Measurements from ENCODE around the gene CELF6.

CELF6 gene

GRCh38 chr15:72342385-72342784 is 22.4 kb upstream of the CELF6 start:
- Histone ChIP-seq H3K9me3 (ENCODE audit: low read length) (no peaks in the 10 kb centered on the region), H3K36me3 (ENCODE audit: insufficient read depth, low read length) (peaks cover 38% of the 10 kb centered on the region), H3K27me3 (ENCODE audit: control insufficient read depth in 1 of 2, insufficient read depth in 2 of 2, low read length in 2 of 2) (no peaks in the 10 kb centered on the region), H3K4me3 (ENCODE audit: low read depth in 1 of 2, low read length in 2 of 2) (no peak overlapping the region), H3K27ac (ENCODE audit: low read depth, low read length) (no peak overlapping the region), H3K4me1 (ENCODE audit: insufficient read depth, low read length) (peaks cover 12% of the 10 kb centered on the region), H3K9ac (ENCODE audit: low read length) (no peak overlapping the region)

- Histone ChIP-seq H3K4me3 (ENCODE audit: low read depth in 1 of 2, low read length in 2 of 2) (no peak overlapping the region), H3K36me3 (ENCODE audit: insufficient read depth, low read length) (peaks cover 27% of the 10 kb centered on the region), H3K4me1 (ENCODE audit: insufficient read depth, low read length) (peaks cover 12% of the 10 kb centered on the region), H3K9me3 (ENCODE audit: low read length) (no peaks in the 10 kb centered on the region), H3K27me3 (ENCODE audit: control insufficient read depth in 1 of 2, insufficient read depth in 2 of 2, low read length in 2 of 2) (no peaks in the 10 kb centered on the region), H3K9ac (ENCODE audit: low read length) (no peak overlapping the region), H3K27ac (ENCODE audit: low read depth, low read length) (no peak overlapping the region)
Observed at GRCh38 chr15:72341361-72341760, 21.4 kb upstream of the CELF6 start.

GRCh38 chr15:72340366-72340765 is 20.4 kb upstream of the CELF6 start:
- Histone ChIP-seq H3K27me3 (ENCODE audit: control insufficient read depth in 1 of 2, insufficient read depth in 2 of 2, low read length in 2 of 2) (no peaks in the 10 kb centered on the region), H3K9ac (ENCODE audit: low read length) (no peak overlapping the region), H3K27ac (ENCODE audit: low read depth, low read length) (no peak overlapping the region), H3K4me1 (ENCODE audit: insufficient read depth, low read length) (peaks cover 12% of the 10 kb centered on the region), H3K9me3 (ENCODE audit: low read length) (no peaks in the 10 kb centered on the region), H3K36me3 (ENCODE audit: insufficient read depth, low read length) (peaks cover 17% of the 10 kb centered on the region), H3K4me3 (ENCODE audit: low read depth in 1 of 2, low read length in 2 of 2) (no peak overlapping the region)

GRCh38 chr15:72339777-72340177 is 19.8 kb upstream of the CELF6 start:
- H3K9me3 ChIP-seq (ENCODE audit: low read length) = no peaks in the 10 kb centered on the region
- H3K36me3 ChIP-seq (ENCODE audit: insufficient read depth, low read length) = peaks cover 13% of the 10 kb centered on the region
- no peak overlapping the region for H3K27ac ChIP-seq (ENCODE audit: low read depth, low read length)
- no peak overlapping the region for H3K9ac ChIP-seq (ENCODE audit: low read length)
- no peak overlapping the region for H3K4me3 ChIP-seq (ENCODE audit: low read depth in 1 of 2, low read length in 2 of 2)
- H3K4me1 ChIP-seq (ENCODE audit: insufficient read depth, low read length) = peaks cover 12% of the 10 kb centered on the region
- no peaks in the 10 kb centered on the region for H3K27me3 ChIP-seq (ENCODE audit: control insufficient read depth in 1 of 2, insufficient read depth in 2 of 2, low read length in 2 of 2)

- no peak overlapping the region for H3K9ac ChIP-seq (ENCODE audit: low read length)
- no peaks in the 10 kb centered on the region for H3K9me3 ChIP-seq (ENCODE audit: low read length)
- H3K4me1 ChIP-seq (ENCODE audit: insufficient read depth, low read length) = peaks cover 12% of the 10 kb centered on the region
- H3K36me3 ChIP-seq (ENCODE audit: insufficient read depth, low read length) = peaks cover 7% of the 10 kb centered on the region
- H3K27ac ChIP-seq (ENCODE audit: low read depth, low read length) = peak overlapping the region; percentile 55
- no peaks in the 10 kb centered on the region for H3K27me3 ChIP-seq (ENCODE audit: control insufficient read depth in 1 of 2, insufficient read depth in 2 of 2, low read length in 2 of 2)
- no peak overlapping the region for H3K4me3 ChIP-seq (ENCODE audit: low read depth in 1 of 2, low read length in 2 of 2)
Observed at GRCh38 chr15:72338617-72339321, 18.8 kb upstream of the CELF6 start.

- H3K9ac ChIP-seq (ENCODE audit: low read length) = no peak overlapping the region
- no peaks in the 10 kb centered on the region for H3K9me3 ChIP-seq (ENCODE audit: low read length)
- H3K27me3 ChIP-seq (ENCODE audit: control insufficient read depth in 1 of 2, insufficient read depth in 2 of 2, low read length in 2 of 2) = no peaks in the 10 kb centered on the region
- no peak overlapping the region for H3K27ac ChIP-seq (ENCODE audit: low read depth, low read length)
- H3K4me3 ChIP-seq (ENCODE audit: low read depth in 1 of 2, low read length in 2 of 2) = no peak overlapping the region
- H3K4me1 ChIP-seq (ENCODE audit: insufficient read depth, low read length) = peaks cover 12% of the 10 kb centered on the region
- H3K36me3 ChIP-seq (ENCODE audit: insufficient read depth, low read length) = peaks cover 4% of the 10 kb centered on the region
Observed at GRCh38 chr15:72338148-72338547, 18.2 kb upstream of the CELF6 start.

GRCh38 chr15:72334842-72335241 is 14.9 kb upstream of the CELF6 start:
- Histone ChIP-seq H3K9me3 (ENCODE audit: low read length) (no peaks in the 10 kb centered on the region), H3K27me3 (ENCODE audit: control insufficient read depth in 1 of 2, insufficient read depth in 2 of 2, low read length in 2 of 2) (no peaks in the 10 kb centered on the region), H3K9ac (ENCODE audit: low read length) (no peak overlapping the region), H3K36me3 (ENCODE audit: insufficient read depth, low read length) (peaks cover 10% of the 10 kb centered on the region), H3K27ac (ENCODE audit: low read depth, low read length) (no peak overlapping the region), H3K4me3 (ENCODE audit: low read depth in 1 of 2, low read length in 2 of 2) (no peak overlapping the region), H3K4me1 (ENCODE audit: insufficient read depth, low read length) (peaks cover 8% of the 10 kb centered on the region)

GRCh38 chr15:72331021-72331420 is 11.1 kb upstream of the CELF6 start:
- no peak overlapping the region for H3K4me3 ChIP-seq (ENCODE audit: low read depth in 1 of 2, low read length in 2 of 2)

GRCh38 chr15:72323752-72324151 is 3.8 kb upstream of the CELF6 start:
- Histone ChIP-seq H3K4me3 (ENCODE audit: low read depth in 1 of 2, low read length in 2 of 2) (no peak overlapping the region), H3K9ac (ENCODE audit: low read length) (no peak overlapping the region), H3K36me3 (ENCODE audit: insufficient read depth, low read length) (peaks cover 10% of the 10 kb centered on the region), H3K27ac (ENCODE audit: low read depth, low read length) (no peak overlapping the region), H3K9me3 (ENCODE audit: low read length) (no peaks in the 10 kb centered on the region), H3K27me3 (ENCODE audit: control insufficient read depth in 1 of 2, insufficient read depth in 2 of 2, low read length in 2 of 2) (no peaks in the 10 kb centered on the region), H3K4me1 (ENCODE audit: insufficient read depth, low read length) (no peaks in the 10 kb centered on the region)

More at GRCh38 chr15:72331021-72331420, 11.1 kb upstream of the CELF6 start:
- Histone ChIP-seq H3K27ac (ENCODE audit: low read depth, low read length) (no peak overlapping the region), H3K4me1 (ENCODE audit: insufficient read depth, low read length) (no peaks in the 10 kb centered on the region), H3K9me3 (ENCODE audit: low read length) (no peaks in the 10 kb centered on the region), H3K36me3 (ENCODE audit: insufficient read depth, low read length) (peaks cover 19% of the 10 kb centered on the region), H3K27me3 (ENCODE audit: control insufficient read depth in 1 of 2, insufficient read depth in 2 of 2, low read length in 2 of 2) (no peaks in the 10 kb centered on the region), H3K9ac (ENCODE audit: low read length) (no peak overlapping the region)

GRCh38 chr15:72319360-72319984 is 485 bp downstream of the CELF6 start:
- H3K9ac ChIP-seq (ENCODE audit: low read length) = no peak overlapping the region
- H3K4me1 ChIP-seq (ENCODE audit: insufficient read depth, low read length) = no peaks in the 10 kb centered on the region
- no peaks in the 10 kb centered on the region for H3K36me3 ChIP-seq (ENCODE audit: insufficient read depth, low read length)
- H3K9me3 ChIP-seq (ENCODE audit: low read length) = no peaks in the 10 kb centered on the region
- H3K27ac ChIP-seq (ENCODE audit: low read depth, low read length) = no peak overlapping the region
- H3K27me3 ChIP-seq (ENCODE audit: control insufficient read depth in 1 of 2, insufficient read depth in 2 of 2, low read length in 2 of 2) = no peaks in the 10 kb centered on the region
- H3K4me3 ChIP-seq (ENCODE audit: low read depth in 1 of 2, low read length in 2 of 2) = no peak overlapping the region

GRCh38 chr15:72318408-72318942 is 1.5 kb downstream of the CELF6 start:
- Histone ChIP-seq H3K36me3 (ENCODE audit: insufficient read depth, low read length) (no peaks in the 10 kb centered on the region), H3K27me3 (ENCODE audit: control insufficient read depth in 1 of 2, insufficient read depth in 2 of 2, low read length in 2 of 2) (no peaks in the 10 kb centered on the region), H3K9me3 (ENCODE audit: low read length) (no peaks in the 10 kb centered on the region), H3K4me3 (ENCODE audit: low read depth in 1 of 2, low read length in 2 of 2) (no peak overlapping the region), H3K27ac (ENCODE audit: low read depth, low read length) (no peak overlapping the region), H3K4me1 (ENCODE audit: insufficient read depth, low read length) (no peaks in the 10 kb centered on the region), H3K9ac (ENCODE audit: low read length) (no peak overlapping the region)
